NCI-H146 treated with DMSO at 0.1 percent for 48 hours (cell line): ENCODE data around the gene RCAN2.
"Not testable (repeated sequence)": the region's sequence is repeated elsewhere in the genome, so short reads cannot be mapped to it uniquely, and the experiment has no call there.

ENCODE experiments used
- DNase-seq: peaks from one replicate; lab custom pipeline; 2025; ENCODE audit not compliant: unreplicated experiment; lab: John Stamatoyannopoulos, UW

RCAN2 gene

DNA sequence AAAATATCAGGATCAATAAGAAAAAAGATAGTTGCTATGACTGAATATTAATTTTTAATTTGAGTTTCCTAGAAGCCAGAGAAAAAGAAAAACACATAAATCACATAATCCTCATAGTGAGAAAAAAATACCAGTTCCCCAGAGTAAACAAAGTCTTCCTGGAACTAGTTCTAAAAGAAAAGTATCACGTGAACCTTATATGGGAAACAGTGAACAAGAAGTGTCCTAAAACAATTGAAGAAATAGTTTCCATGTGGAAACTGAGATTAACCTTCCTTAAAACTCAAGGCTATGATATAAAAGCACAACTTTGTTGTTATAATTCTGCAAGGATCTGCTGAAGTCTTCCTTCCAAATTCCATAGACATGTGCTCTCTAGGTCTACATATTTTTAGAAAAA is 50.6 kb downstream of the RCAN2 start:
- DNase-seq, result no peak

DNA sequence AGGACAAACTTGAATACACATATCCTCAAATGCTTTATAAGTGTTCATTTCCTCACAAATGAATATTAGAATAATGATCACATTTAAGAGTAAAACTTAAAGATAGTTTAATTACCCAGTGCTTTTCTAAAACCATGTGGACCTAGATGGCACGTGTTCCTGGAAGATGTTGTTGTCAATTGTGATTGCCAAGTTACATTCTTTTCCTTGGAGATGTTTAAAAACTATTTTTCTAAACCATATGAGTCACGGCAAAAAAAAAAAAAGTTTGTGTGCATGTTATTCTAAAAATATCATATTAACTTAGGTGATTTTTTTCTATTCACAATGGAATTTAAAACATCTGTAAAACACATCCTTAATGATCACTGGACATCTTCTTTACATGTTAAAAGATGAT is 51.1 kb downstream of the RCAN2 start:
- DNase-seq, result no peak

DNA sequence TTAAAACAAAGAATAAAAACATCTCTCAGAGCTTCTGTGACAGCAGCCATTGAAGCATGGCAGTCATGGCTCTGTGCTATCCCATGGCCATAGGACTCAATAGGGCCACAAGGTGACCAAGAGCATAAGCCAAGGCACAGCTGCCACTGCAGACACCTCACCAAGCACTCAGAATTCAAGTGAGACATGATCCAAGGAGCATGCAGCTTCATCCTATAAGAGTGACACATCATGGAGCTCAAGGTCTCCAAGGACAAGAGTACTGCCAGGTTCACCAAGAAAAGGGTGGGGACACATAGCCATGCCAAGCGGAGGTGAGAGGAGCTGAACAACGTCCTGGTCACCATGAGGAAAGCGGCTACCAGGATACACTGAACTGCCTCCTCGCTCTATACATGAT is 53.0 kb downstream of the RCAN2 start:
- no peak for DNase-seq

DNA sequence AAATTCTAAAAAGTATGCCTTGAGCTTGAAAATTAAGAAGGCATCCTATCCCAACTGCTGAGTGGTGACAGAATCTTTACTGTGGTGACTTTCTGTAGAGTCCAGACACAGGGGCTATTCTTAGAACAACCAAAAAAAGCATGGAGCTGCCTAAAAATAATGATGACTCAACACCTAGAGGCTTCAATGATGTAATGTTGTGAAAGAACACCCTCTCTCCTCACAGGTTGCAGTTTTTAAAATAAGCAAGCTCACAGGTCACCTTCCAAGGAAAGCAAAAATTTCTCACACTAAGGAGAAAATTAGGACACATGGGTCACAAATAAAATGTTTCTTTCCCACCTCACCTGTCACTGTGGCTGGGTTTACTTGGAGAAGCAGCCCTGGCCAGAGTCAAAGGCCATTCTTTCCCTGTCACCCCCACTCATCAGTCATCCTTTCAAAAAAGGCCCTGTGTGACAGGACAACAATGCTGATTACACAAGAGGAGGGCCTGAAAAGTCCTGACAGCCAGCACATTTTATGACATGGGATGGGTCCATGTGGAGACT is 53.5 kb downstream of the RCAN2 start:
- DNase-seq, result no peak

DNA sequence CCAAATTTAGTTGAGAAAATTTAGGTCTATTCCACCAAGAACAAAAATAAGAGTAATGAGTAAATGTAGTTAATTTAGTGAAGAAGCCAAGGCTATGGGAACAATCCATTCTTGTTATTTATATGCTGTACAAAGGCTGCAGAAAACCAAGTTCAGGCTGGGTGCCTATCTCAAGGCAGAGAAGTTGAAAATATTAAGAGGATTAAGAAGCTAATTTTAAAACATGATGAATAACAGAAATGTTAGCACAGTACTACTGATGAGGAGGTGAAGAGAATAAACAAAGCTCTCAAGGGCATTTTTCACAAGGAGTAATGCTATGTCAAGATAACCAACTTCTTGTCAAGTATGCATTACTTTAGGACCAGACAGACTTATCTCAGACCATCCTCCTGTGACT is 68.6 kb downstream of the RCAN2 start:
- no peak for DNase-seq

DNA sequence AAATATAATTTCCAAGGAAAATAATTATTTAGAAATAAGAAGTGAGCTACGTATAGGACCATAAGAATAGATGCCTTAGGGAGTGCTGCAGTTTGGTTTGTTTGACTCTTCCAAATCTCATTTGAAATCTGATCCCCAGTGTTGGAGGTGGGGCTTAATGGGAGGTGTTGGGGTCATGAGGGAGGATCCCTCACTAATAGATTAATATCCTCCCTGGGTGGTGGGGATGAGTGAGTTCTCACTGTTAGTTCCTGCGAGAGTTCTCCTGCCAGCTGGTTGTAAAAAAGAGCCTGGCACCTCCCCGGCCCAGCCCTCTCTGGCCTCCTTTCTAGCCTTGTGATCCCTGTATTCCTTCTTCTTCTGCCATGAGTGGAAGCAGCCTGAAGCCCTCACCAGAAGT is 69.3 kb downstream of the RCAN2 start:
- DNase-seq, result no peak

DNA sequence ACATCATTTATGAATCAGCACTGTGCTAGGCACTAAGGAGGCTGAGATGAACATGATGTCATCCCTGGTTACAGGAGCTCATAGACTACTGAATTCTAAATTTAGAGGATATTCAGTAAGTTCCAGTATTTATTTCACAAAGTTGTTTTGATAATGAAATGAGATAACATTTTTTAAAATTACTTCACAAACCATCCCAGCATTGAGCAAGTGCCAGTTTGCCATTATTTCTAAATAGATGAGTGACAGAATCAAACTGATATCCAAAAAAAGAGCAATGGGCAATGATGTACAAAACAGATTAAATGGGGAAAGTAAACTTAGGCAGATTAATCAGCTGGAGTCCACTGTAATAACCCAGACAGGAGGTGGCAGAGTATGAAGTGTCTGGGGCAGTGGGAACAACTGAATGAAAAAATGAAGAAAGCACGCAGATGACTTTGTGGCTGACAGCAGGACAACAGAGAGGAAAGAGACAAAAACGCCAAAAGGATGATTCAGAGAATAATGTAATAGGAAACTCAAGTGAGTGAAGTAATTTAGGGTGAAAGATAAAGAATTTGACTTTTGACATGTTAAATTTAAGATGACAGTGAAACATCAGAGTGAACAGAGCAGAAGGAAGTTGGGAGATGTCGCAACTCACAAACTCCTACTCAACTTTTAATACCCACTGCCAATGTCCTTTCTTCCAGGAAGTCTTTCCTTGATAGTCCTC is 70.2 kb downstream of the RCAN2 start:
- DNase-seq, result no peak

DNA sequence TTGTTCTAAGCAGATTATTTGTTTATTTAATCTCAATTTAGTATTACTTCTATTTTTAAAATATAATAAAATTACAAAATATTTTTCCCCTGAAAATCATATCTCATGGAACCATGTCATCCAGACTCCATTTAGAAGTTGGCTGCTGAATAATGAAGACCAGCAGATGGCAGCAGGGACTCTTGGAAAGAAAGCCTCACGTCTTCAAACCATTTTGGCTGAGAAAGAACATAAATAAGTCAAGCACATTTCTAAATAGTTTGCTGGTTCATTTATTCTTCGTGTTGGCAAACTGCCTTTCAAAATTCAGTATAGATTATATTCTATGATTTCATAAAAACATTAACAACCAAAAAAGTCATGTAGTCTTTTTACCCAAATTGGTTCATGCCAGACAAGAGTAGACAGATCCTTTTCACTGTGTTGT is 71.7 kb downstream of the RCAN2 start:
- DNase-seq, result no peak

DNA sequence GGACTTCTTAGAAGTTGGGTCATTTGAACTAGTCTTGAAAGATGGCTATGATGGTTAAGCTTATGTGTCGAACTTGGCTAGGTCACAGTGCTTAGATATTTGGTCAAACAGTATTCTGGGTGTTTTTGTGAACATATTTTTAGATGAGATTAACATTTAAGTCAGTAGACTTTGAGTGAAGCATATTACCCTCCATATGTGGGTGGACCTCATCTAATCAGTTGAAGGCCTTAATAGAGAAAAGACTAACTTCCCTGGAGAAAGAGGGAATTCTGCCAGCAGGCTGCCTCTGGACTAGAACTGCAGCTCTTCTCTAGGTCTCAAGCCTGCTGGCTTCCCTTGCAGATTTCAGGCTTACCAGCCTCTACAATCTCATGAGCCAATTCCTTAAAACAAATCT is 76.9 kb downstream of the RCAN2 start:
- no peak for DNase-seq

DNA sequence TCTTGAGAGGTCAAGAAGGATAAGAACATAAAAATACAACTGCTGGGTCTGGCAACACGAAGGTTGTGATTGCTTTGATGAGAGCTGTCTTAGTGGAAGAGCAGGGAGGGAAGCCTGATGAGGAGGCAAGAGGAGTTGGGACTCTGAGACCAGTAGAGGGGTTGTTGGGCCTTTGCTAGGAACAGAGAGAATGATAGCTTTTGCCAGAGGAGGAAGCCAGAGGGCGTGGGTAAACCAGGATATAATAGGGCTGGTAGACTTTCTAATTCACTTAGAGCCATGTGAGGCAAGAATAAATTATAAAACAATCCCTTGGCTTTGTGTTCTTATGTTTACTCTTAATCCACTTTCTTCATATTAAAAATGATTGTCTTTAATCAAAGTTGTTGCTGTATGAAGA is 78.6 kb downstream of the RCAN2 start:
- no peak for DNase-seq

DNA sequence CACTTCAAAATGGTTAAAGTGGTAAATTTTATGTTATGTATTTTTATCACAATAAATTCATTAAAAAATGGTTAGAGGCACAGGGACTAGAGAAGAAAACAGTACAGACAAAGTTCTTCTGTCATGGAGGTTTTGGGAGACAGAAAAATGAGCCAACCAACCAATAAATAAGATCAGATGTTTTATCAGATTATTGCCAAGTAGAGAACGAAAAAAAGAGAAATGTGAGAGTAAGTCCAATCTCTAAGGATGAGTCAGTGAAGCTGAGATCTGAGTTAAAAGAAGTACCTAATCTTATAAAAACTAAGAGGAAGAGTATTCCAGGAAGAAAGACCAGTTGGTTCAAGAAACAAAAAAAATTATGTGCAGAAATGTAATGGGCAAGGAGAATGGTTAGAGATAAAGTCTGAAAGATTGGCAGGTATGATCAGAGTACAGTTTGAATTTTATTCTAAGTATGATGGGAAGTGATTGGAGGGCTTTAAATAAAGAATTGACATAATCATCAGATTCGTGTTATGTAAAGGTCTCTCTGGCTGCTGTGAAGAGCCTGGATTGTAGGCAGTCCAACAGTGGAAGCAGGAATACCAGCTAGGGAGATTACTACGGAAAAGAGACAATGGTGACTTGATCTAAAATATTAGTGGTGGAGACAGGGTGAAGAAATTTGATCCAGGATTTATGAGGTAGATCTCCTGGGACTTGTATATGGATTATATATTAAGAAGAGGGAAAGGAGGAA is 79.6 kb downstream of the RCAN2 start:
- DNase-seq, result no peak

DNA sequence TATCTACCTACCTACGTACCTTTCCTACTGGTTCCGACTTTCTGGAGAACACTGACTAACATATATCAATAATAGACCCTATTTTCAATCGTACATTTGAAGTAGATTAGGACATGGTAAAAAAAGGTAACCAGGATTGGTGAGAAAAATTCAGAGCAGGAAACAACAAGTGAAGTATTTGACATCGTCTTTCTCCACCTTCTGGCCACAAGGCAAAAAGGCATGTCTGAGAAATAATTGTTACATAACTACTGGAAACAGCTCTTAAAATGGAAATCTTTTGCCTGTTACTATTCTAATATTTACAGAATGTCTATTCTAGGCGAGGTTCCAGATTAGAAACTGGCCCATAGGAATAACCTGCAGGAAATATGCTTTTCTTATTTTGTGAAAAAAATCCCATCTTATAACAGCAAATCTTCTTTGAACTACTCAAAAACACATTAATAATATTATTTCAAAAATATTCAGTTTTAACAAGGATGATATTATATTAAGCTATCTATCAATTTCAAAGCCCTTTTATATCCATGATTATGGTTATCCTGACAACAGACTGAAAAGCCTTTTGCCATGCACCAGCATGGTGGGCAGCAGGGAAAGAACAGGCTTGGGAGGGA is 80.8 kb downstream of the RCAN2 start:
- DNase-seq, result no peak

DNA sequence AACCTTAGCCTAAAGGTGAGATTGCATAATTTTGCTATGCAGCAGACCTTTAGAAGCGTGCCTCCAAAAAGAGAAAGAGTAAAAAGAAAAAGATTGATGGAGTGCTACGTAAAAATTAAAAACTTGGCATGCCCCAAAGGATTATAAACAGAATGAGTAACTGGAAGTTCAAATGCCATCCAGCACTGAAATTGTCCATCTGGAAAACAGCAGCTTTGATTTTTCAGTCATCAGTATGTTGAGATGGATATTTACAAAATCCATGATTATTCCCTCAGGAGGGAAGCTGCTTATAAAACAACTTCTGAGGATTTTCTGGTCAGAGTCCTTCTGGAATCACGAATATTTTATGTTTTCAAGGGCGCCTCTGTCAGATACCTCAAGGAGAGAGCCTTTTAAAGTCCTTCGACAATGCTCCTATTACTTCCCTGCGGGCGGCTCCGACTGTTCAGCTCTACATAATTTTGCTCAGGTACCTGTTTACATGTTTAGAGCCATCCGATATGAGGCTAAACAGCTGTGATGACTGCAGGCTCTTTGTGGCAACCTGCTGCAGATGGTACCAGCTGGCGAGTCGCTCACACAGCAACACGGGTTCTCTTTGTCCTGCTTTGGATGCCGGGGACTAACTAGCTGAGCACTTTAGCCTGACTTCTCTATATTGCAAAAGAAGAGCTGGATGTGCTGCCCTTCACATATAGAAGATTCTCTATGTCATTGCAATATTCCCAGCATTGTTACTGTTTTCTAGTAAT is 83.3 kb downstream of the RCAN2 start:
- no peak for DNase-seq

DNA sequence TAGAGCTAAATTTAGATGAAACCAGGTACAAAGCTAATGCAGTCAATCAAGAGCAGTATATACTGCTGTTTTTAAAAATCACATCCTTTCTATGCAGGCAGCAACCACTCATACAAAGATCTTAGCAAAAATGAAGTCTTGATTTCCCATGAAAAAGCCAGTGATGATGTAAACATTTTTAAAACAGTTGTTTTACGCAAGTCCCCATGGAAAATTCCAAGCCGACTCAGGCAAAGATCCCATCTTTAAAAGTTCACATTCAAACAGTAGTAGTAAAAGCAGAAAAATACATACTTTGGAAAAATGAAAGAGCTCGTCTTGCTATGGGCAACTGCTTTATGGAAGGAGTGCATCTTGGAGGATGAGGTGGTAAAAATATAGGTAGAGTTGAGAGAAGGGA is 84.0 kb downstream of the RCAN2 start:
- no peak for DNase-seq

DNA sequence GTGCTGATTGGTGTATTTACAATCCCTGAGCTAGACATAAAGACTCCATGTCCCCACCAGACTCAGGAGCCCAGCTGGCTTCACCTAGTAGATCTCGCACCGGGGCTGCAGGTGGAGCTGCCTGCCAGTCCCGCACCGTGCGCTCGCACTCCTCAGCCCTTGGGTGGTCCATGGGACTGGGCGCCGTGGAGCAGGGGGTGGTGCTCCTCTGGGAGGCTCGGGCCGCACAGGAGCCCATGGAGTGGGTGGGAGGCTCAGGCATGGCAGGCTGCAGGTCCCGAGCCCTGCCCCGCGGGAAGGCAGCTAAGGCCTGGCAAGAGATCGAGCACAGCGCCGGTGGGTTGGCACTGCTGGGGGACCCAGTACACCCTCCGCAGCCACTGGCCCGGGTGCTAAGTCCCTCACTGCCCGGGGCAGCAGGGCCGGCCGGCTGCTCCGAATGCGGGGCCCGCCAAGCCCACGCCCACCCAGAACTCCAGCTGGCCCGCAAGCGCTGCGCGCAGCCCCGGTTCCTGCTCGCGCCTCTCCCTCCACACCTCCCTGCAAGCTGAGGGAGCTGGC is 85.5 kb downstream of the RCAN2 start:
- DNase-seq, result not testable (repeated sequence)

DNA sequence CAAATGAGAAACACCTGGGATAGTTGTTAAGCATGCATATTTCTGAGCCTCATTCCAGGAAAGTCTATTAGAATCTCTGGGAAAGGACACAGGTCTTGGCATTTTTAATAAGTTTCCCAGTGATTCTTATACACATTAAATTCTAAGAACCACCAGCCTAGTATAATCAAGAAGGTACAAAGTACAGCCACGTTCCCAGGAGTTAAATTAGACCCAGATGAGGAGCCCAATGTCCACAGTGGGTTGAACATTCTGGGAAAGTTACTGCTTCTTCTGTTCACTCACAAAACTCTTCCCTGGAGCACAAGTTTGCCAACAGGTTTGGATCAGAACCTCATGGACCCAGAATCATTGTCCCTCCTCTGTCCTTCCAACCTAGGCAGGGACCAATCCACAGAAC is 90.4 kb downstream of the RCAN2 start:
- DNase-seq, result no peak

DNA sequence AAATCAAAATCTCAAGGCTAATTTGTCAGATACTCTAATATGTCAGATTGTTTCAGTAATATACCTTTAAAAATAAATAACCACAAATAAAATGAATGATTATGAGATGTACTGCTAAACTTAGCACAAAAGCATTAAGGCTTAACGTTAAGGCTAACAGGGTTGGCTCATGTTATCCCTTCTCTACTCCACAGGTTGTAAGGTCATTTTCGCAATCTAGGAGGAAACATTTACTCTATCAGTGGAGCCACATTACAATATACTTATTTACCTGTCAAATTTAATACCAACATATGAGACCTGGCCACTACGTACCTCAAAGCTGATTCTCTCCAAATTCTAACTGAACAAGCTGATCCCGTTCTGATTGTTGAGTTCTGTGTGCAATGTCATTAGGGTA is 95.7 kb downstream of the RCAN2 start:
- no peak for DNase-seq

DNA sequence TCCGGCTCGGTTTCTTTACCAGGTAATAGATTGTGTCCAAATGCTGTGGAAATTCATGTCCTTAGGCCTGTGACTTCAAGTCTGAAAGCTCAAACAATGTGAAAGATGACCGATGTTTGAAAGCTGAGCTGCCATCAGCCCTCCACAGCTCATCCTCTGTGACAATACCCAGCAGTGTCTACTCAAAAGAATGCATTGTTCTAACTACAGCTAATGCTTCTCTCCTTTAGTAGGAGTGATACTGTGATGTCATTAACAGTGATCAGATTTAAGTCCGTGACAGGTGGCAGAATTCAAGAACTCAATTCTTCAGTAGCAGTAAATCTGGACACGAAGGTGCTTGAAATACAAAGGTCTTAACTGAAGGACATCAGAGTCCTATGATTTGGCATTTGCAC is 97.3 kb downstream of the RCAN2 start:
- no peak for DNase-seq

DNA sequence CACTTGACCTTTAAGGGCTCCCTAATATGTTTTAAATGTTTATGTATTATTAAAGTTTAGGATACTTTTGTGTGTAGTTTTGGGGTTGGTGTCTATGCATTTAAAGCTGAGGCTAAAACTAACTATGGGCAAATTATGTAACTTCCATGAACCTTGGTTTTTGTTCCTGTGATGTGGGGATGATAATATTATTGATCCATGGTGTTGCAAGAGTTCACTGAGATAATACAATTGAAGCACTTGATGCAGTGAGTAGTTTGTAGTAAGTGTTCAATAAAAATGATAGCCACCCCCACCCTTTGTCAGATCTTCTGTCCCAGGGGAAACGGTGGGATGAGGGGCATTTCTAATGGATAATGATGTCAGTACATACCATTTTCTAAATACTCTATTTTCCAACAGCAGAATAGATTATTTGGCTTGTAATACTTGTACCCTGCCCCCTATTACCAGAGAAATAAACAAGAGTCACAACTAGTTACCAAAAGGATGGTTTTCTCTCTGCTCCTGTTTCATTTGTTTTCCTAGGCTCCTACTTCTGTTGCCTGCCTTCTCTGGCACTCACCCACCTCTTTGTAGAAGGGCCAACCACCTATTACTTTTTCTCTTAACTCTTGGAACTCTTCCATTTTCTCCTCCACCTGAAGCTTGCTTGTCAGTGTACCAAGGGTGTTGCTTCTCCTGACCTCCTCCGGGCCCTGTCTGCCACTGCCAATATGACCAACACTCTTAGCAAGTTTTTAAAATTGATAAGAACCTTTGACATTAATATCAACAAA is 97.9 kb downstream of the RCAN2 start:
- DNase-seq, result no peak

DNA sequence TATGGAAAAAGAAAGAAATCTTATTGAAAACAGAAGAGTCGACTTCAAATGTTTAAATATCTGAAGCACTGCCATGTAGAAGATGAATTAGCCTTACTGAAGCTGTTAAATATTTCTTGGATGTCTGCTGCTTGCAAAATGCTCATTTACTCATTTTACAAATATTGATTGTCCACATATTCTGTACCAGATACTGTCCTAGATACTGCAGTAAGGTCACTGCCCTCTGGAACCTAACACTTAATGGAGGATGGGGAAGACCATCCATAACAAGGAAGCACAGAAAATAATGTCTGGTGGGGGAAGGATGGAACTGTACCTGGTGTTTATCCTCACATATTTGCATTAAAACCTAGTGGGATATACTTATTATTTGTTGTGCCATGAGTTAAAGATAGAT is 99.0 kb downstream of the RCAN2 start:
- no peak for DNase-seq
